Retinal pigment epithelial cell (primary cell): ENCODE measurements around the gene RALY.

Source experiments
- DNase-seq: peaks from one replicate; pipeline ENCODE4 v3.0.0-alpha.2; 2010; ENCODE audit warnings: low read depth
- H3K4me3 ChIP-seq: 2 replicates; pipeline ENCODE4 v1.5.1; 2011; ENCODE audit warnings: mild to moderate bottlenecking, low read length, control low read depth, moderate library complexity
- TF ChIP-seq, protein P1 (sequence below): conservative IDR thresholded peaks from 2 replicates; pipeline ENCODE4 v1.5.1; 2011; ENCODE audit warnings: low read depth, low read length, control low read depth, inconsistent platforms

The RALY gene

DNA sequence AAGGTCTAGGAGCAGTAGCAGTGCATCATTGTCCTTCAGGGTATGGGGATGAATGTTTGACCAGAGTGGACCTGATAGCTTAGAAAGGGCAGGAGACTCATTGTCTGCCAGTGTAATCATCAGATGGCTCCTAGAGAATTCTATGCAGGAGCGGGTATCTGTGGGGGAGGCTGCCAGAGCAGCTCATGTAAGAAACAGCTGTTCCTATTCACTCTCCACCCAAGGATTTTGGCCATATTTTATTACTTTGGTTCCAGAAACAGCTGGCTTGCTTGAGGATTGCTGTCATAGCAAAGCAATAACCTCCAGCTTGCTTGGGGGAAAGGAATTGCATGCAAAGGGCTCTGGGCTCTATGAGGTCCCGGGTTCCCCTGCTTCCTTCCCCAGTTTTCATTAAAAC lies 44.1 kb downstream of the RALY start:
- TF ChIP-seq, protein P1, sequence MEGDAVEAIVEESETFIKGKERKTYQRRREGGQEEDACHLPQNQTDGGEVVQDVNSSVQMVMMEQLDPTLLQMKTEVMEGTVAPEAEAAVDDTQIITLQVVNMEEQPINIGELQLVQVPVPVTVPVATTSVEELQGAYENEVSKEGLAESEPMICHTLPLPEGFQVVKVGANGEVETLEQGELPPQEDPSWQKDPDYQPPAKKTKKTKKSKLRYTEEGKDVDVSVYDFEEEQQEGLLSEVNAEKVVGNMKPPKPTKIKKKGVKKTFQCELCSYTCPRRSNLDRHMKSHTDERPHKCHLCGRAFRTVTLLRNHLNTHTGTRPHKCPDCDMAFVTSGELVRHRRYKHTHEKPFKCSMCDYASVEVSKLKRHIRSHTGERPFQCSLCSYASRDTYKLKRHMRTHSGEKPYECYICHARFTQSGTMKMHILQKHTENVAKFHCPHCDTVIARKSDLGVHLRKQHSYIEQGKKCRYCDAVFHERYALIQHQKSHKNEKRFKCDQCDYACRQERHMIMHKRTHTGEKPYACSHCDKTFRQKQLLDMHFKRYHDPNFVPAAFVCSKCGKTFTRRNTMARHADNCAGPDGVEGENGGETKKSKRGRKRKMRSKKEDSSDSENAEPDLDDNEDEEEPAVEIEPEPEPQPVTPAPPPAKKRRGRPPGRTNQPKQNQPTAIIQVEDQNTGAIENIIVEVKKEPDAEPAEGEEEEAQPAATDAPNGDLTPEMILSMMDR: no peak
- no peak overlapping the region for H3K4me3 ChIP-seq
- no peak for DNase-seq

DNA sequence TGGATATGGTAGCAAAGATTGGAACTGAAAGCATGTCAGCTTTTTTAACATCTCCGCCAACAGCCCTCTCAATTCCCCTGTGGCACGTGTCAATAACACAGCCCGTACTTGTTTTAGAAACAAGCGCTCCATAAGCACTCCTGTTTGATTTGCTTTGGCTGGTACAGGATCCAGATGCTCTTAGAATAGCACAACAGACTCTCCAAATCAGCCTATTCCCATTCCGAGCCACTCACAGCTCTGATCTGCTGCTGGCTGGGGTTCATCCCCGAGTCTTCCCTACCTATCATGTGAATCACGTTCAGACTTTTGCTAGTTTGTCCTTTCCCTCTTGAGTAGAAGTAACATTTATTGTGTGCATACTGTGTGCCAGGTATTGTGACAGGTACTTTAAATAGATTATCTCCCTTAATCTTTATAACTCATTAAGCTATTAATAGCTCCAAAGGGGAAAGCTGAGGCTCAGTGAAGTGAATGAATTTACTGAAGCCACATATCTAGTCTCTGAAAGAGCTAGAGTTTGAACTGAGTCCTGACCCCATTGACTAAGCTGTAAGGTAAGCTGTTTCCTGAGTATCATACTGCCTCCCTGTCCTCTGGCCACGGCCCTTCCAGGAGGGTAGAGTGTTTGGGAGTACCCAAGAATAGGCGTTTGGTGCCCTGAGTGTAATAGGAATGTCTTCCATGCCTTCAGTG lies 46.7 kb downstream of the RALY start:
- H3K4me3 ChIP-seq: no peak overlapping the region
- TF ChIP-seq, protein P1: no peak

DNA sequence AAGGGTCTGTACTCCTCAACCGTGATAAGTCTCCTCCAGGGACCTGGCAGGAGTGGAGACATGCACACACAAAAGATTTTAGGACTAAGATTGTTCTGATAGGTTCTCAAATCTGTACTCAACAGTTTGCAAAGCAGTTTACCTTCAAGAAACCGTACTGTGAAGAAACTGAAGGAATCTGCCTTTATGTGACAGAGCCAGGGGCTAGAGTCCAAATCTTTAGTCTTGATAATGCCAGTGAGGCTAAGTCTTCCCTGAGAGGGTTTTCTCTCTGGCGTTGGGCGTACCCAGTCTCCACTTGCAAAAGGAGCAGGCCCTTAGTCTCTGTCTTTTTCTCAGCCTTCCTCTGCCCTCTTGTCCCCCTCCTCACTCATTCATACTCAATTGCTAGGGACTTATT lies 47.5 kb downstream of the RALY start:
- no peak for DNase-seq
- H3K4me3 ChIP-seq: no peak overlapping the region
- TF ChIP-seq, protein P1: no peak

More for the DNA sequence above, 46.7 kb downstream of the RALY start:
- DNase-seq: no peak

- no peak overlapping the region for H3K4me3 ChIP-seq
- TF ChIP-seq, protein P1: no peak
- DNase-seq: no peak
Observed at GRCh38 chr20:34042262-34042661, 48.6 kb downstream of the RALY start.

DNA sequence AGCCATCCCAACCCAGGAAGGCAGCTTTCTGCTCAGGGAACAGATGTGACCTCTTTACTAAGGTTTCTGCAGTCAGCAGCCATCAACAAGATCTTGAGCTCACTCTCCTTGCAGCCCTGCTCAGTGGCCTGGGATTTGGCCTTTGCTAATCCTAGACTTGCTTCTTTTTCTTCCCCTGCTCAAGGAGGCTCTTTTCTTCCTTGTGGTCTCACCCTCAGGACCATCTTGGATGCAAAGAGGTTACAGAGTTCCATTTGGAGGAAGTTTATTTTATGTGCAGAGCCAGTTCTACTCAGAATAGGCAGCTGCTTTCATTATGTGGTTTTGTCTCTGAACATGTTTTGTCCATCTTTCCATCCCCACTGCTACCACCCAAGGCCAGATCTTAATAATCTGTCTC lies 49.3 kb downstream of the RALY start:
- TF ChIP-seq, protein P1: no peak
- H3K4me3 ChIP-seq: no peak overlapping the region

DNA sequence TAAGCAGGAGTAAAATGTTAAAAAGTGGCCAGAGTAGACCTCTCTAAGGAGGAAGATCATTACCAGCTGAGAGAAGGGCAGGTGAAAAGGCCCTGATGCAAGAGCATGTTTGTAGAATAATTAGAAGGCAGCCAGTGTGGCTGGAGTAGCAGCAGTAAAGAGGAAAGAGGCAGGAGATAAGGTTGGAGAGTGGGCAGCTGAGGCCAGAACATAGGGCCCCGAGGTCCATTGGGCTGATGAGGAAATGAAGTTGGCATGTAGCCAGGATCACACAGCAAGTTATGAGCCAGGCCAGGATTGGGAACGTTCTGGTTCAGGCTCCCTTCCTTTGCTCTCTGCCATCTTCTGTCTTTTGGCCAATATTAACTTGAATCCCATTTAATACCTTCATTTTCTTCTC lies 51.6 kb downstream of the RALY start:
- DNase-seq: no peak
- TF ChIP-seq, protein P1: no peak

More for the DNA sequence above, 49.3 kb downstream of the RALY start:
- no peak for DNase-seq

GRCh38 chr20:34045930-34046725 lies 52.4 kb downstream of the RALY start:
- TF ChIP-seq, protein P1: no peak
- no peak for DNase-seq
- no peak overlapping the region for H3K4me3 ChIP-seq

More for the DNA sequence above, 51.6 kb downstream of the RALY start:
- no peak overlapping the region for H3K4me3 ChIP-seq
